Activated CD8-positive, alpha-beta memory T cell treated with anti-CD3 and anti-CD28 coated beads for 48 hours (primary cell): ENCODE results near the gene TPGS1.

Experiments used
- DNase-seq, 3 experiments: peaks; one replicate each; pipeline ENCODE4 v3.0.0-alpha.2; 2020; ENCODE audit warnings: low read depth in 2 of 3, low spot score in 2 of 3

TPGS1 gene

DNA sequence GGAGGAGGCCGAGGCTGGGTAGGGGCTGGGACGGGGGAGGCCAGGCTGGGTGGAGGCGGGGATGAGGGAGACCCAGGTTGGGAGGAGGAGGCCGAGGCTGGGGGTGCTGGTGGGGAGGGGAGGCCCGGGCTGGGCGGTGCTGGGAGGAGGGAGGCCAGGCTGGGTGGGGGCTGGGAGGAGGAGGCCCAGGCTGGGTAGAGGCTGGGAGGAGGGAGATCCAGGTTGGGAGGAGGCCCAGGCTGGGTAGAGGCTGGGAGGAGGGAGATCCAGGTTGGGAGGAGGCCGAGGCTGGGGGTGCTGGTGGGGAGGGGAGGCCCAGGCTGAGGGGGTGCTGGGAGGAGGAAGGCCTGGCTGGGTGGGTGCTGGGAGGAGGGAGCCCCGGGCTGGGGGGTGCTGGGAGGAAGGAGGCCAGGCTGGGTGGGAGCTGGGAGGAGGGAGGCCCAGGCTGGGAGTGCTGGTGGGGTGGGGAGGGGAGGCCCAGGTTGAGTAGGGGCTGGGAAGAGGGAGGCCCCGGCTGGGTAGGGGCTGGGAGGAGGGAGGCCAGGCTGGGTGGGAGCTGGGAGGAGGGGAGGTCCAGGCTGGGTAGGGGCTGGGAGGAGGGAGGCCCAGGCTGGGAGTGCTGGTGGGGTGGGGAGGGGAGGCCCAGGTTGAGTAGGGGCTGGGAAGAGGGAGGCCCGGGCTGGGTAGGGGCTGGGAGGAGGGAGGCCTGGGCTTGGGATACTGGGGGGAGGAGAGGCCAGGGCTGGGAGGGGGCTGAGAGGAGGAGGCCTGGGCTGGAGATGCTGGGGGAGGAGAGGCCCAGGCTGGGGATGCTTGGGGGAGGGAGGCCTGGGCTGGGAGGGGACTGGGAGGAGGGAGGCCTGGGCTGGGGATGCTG lies 10.7 kb downstream of the TPGS1 start:
- no peak for DNase-seq

- no peak for DNase-seq
Observed at GRCh38 chr19:518598-519231, 11.4 kb downstream of the TPGS1 start.

DNA sequence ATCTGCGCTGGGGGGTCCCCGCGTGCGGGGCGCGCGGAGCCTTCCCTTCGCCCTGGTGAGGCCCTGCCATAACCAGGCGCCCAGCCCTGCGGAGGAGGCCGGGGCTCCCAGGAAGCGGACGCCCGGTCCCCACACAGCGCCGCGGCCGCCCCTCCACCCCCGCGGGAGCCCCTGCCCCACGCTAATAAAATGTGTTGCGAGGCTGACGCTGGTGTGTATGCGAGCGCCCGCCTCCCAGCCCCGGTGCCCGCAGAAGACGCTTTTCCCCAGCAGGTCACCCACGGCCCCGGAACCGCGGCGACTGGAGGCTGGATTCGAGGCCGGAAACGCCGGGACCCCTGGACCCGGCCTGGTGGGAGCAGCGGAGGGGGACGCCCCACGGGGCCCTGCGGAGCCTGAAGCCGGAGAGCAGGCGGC lies 12.2 kb downstream of the TPGS1 start:
- DNase-seq, result no peak

DNA sequence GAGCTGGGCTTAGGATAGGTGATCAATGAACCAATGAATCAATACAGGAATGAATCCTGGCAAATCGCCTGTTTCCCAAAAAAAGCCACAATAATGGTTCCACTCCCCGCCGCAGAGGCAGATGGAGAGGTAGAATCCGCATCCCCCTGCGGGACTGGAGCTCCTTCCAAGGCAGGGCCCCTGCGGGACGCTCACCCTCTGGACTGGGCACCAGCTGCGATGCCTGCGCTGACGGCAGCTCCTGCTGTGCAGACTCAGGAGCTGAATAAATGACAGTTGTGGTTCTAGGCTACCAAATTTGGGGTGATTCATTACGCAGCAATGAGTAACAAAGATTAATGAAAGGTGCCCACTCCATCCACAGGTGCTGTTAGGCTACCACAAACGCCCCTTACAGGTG lies 15.4 kb downstream of the TPGS1 start:
- no peak for DNase-seq

GRCh38 chr19:524062-524674 lies 16.9 kb downstream of the TPGS1 start:
- DNase-seq, result no peak

DNA sequence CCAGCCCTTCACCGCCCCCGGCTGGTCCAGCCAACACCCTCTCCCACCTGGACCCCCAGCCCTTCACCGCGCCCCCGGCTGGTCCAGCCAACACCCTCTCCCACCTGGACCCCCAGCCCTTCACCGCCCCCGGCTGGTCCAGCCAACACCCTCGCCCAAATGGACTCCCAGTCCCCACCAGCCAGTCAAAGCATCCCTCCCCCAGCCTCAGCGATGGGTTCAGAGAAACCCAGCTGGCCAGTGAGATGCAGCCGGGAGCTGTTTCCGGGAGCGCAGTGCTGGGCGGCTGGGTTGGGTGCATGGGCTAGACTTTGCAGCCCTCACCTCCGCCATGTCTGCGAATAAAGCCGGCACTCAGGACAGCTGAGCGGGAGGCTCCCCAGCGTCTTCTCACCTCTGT lies 17.7 kb downstream of the TPGS1 start:
- no peak for DNase-seq

DNA sequence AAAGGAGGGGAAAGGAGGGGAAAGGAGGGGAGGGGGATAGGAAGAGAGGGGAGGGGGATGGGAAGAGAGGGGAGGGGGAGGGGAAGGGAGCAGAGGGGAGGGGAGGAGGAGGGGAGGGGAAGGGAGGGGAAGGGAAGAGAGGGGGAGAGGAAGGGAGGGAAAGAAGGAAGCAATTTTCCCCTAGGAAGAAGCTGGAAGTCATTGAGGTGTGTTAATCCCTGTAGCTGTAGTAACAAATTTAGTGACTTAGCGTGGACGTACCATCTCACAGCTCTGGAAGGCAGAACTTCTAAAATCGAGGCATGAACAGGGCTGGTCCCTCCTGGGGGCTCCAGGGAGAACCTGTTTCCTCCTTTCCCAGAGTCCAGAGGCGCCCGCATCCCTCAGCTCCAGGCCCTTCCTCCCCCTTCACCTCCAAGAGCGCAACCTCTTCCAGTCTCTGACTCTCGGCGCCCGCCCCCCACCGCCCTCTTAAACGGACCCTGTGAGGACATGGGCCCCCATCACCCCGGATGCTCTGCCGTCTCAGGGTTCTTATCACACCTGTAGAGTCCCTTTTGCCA lies 18.6 kb downstream of the TPGS1 start:
- DNase-seq, result no peak

DNA sequence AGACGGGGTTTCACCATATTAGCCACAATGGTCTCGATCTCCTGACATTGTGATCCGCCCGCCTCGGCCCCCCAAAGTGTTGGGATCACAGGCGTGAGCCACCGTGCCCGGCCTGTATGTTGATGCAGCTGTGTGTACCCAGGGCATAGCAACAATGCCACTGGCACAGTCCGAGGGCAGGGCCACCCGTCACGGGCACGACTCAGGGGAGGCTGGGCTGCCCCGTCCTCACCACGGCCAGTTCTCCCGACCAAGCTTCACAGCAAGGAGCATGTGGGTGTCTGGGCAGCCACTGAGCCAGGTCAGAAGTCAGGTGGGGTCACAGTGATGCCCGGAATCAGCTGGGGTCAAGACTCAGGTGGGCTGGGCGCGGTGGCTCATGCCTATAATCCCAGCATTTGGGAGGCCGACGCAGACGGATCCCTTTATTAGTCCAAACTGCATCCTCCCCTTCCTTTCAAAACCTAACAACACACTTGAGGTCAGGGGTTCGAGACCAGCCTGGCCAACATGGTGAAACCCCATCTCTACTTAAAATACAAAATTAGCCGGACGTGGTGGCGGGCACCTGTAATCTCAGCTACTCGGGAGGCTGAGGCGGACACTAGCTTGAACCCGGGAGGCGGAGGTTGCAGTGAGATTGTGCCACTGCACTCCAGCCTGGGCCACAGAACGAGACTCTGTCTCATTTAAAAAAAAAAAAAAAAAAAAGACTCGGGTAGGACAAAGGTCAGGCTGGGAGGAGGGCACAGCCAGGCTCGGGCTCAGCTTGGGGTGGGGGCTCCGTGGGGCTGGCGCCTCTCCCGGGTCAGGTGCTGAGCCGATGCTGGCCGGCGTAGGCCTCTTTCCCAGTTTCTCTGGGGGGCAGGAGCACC lies 23.1 kb downstream of the TPGS1 start:
- no peak for DNase-seq

- DNase-seq, result peak; percentile 56 to 81 (median 80)
Observed at GRCh38 chr19:531009-531752, 23.9 kb downstream of the TPGS1 start.

DNA sequence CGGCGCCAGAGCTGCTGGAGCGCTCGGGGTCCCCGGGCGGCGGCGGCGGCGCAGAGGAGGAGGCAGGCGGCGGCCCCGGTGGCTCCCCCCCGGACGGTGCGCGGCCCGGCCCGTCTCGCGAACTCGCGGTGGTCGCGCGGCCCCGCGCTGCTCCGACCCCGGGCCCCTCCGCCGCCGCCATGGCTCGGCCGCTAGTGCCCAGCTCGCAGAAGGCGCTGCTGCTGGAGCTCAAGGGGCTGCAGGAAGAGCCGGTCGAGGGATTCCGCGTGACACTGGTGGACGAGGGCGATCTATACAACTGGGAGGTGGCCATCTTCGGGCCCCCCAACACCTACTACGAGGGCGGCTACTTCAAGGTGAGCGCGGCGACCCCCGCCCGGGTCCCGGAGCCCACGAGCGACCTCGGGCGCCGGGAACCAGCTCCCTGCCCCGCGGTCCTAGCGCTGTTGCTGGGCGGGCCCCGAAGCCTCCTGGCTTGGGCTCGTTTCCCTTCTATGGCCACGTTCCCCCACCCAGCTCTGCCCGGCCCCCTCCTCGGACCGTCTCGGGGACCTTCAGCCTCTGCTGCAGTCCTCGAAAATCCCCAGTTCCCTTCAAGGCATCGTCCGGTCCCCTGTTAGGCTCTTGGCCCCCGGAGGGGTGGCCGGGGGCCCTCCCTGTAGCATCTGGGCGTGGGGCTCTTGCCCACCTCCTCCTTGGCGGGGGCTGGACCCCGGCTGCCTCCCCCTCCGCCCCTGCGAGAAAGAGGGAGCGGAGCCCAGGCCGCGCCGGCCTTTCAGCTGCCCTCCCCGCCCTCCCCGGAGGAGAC lies 24.7 kb downstream of the TPGS1 start, which contains the start of gene CDC34:
Gene CDC34 (plus strand): TSS at position 8 of the 808 bp plus-strand sequence. CDS start 172 bp downstream, at position 180.
- no peak for DNase-seq

DNA sequence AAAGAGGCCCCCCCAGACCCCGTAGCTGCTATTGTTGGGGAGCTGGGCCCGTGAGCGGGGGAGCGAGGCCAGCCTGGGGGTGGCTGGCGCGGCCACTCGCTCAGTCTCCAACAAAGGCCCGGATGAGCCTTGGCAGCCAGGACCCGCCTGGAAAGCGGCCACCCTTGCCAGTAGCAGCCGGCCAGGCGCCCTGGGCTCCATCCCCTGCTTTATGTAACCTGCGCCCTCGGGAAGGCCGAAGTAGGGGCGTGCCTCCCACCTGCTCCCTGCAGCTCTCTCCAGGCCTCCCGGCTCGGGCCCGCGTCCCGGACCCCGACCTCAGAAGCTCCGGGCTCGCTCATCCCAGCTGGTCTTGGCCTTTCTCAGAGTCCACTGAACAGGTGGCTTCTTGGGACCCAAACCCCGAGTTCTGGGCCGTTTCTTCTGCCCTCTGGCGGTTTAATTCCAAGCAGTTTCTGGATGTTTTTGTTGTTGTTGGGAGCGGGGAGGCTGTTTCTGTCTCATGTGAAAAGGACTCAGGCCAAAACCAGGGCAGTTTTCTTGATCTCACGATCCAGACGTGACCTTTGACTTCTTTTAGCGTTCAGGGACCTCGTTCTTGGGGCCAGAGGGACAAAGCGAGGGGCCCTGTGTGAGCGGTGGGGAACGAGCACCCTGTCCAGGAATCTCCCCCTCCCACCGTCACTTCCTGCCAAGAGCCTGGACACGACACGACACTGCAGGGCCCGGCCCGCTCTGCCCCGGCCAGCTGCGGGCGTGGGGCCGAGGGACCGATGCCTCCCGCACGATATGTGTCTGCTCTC lies 25.5 kb downstream of the TPGS1 start:
- no peak for DNase-seq

DNA sequence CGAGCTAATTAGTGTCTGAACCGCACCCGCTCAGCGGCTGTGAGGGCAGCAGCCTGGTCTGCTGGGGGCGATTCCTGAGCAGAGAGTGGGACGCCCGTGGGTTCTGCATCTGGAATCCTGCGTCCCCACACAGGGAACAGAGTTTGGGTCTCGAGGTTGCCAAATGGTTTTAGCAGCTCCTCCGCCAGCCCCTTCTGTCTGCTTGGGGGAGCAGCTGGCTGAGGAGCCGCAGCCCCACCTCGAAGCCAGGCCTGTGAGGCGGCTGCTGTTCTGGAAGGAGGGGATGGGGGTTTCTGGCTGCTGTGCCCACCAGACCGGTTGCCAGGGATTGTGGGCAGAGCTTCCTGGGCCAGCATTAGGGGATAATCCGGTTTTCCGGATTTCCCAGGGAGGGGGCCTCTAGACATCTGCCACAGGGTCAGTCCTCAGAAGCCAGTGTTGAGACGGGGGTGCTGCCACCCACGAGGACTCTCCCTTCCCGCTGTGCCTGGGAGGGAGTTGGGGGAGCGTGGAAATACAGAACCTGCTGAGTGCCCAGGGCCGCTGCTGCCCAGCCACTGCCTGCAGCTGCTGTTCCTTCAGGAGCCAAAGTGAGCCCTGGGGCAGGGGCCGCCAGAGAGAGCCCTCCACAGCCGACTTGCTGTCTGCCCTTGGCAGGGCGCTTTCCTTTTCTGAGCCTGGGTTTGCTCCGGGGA lies 26.2 kb downstream of the TPGS1 start:
- DNase-seq, result no peak

DNA sequence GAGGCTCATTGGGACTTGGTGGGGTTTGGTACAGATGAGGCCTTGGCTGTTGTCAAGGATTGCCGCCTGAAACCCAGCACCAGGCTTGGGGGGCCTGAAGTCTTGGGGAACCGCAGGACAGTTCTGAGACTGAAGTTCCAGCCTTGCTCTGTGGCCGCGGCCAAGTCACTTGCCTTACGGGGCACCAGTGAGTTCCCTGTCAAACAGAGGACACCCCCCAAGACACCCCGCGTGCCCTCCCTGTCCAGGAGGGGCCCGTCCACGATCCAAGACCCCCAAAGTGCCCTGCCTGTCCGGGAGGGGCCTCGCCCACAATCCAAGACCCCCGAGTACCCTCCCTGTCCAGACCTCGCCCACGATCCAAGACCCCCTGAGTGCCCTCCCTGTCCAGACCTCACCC lies 26.8 kb downstream of the TPGS1 start:
- no peak for DNase-seq

- no peak for DNase-seq
Observed at GRCh38 chr19:535017-535835, 27.9 kb downstream of the TPGS1 start.

- no peak for DNase-seq
Observed at GRCh38 chr19:536031-536880, 29.0 kb downstream of the TPGS1 start.

DNA sequence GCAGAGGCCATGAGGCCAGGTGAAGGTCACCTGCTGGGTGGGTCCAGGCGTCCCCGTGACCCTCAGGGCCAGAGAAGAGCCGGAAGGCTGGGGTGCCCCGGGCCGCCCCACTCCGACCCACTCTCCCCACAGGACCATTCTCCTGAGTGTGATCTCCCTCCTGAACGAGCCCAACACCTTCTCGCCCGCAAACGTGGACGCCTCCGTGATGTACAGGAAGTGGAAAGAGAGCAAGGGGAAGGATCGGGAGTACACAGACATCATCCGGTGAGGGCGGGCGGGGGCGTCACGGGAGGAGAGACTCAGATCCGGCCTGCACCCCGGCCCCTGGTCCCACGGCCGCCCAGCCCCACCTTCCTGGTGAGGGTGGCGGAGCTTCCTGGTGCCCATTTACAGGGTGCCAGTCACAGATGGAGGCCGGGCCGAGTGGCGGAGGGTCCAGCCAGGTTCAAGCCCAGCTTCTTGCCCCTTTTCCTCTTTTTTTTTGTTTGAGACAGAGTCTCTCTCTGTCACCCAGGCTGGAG lies 29.6 kb downstream of the TPGS1 start:
- DNase-seq, result no peak
